HepG2 (cell line): ENCODE results near the gene CXADR. TPM values are rescaled to one million over a fixed set of nuclear protein-coding genes. Genes with fewer than 3 reads are reported as not detected.

Source experiments
- AHDC1 ChIP-seq: sonication (generic); formaldehyde crosslinking; IDR thresholded peaks from 2 replicates; pipeline ENCODE4 v1.5.1; 2020; ENCODE audit warnings: mild to moderate bottlenecking, missing genetic modification reagents, borderline replicate concordance
- ARID5B ChIP-seq: IDR thresholded peaks from 2 replicates; pipeline ENCODE4 v1.4.0; 2020; ENCODE audit warnings: mild to moderate bottlenecking, missing genetic modification reagents
- ARNT2 ChIP-seq: sonication (generic); formaldehyde crosslinking; IDR thresholded peaks from 2 replicates; pipeline ENCODE4 v1.8.0; 2022; ENCODE audit warnings: mild to moderate bottlenecking, low read depth, missing genetic modification reagents, moderate library complexity
- BATF2 ChIP-seq: sonication (generic); formaldehyde crosslinking; IDR thresholded peaks from 2 replicates; pipeline ENCODE4 v1.8.0; 2022; ENCODE audit warnings: mild to moderate bottlenecking, missing genetic modification reagents, moderate library complexity
- CREM ChIP-seq, 2 experiments: sonication (generic) in 1 of 2; formaldehyde crosslinking in 1 of 2; IDR thresholded peaks; 2 replicates each; pipeline versions ENCODE4 v1.4.0 to v1.6.1; 2016 to 2020; ENCODE audit warnings: antibody characterized with exemption in 1 of 2, mild to moderate bottlenecking in 1 of 2, missing genetic modification reagents in 1 of 2
- IRF1 ChIP-seq: sonication (generic); formaldehyde crosslinking; IDR thresholded peaks from 2 replicates; pipeline ENCODE4 v1.4.0; 2020; ENCODE audit warnings: low read depth, mild to moderate bottlenecking, missing genetic modification reagents
- IRF2 ChIP-seq: IDR thresholded peaks from 2 replicates; pipeline ENCODE4 v1.6.1; 2018; ENCODE audit warnings: missing genetic modification reagents, missing compliant biosample characterization
- NFE2L1 ChIP-seq: sonication (generic); formaldehyde crosslinking; IDR thresholded peaks from 2 replicates; pipeline ENCODE4 v1.4.0; 2020; ENCODE audit warnings: missing genetic modification reagents, mild to moderate bottlenecking, borderline replicate concordance
- PITX1 ChIP-seq: sonication (generic); formaldehyde crosslinking; IDR thresholded peaks from 2 replicates; pipeline ENCODE4 v1.5.1; 2020; ENCODE audit warnings: mild to moderate bottlenecking, missing genetic modification reagents
- POLR2G ChIP-seq: fragments of 200-400 bp; formaldehyde crosslinking; IDR thresholded peaks from 2 replicates; pipeline ENCODE4 v1.6.1; 2018; ENCODE audit warnings: mild to moderate bottlenecking, low read depth, low read length, moderate library complexity
- SALL1 ChIP-seq: sonication (generic); formaldehyde crosslinking; IDR thresholded peaks from 2 replicates; pipeline ENCODE4 v1.8.0; 2022; ENCODE audit warnings: mild to moderate bottlenecking, missing genetic modification reagents
- SIX4 ChIP-seq: sonication (generic); formaldehyde crosslinking; IDR thresholded peaks from 2 replicates; pipeline ENCODE4 v1.4.0; 2020; ENCODE audit warnings: missing genetic modification reagents
- STAG1 ChIP-seq: sonication (generic); formaldehyde crosslinking; IDR thresholded peaks from 2 replicates; pipeline ENCODE4 v1.4.0; 2020; ENCODE audit warnings: missing genetic modification reagents
- ZFP36L1 ChIP-seq: sonication (generic); formaldehyde crosslinking; IDR thresholded peaks from 2 replicates; pipeline ENCODE4 v1.8.0; 2022; ENCODE audit warnings: mild to moderate bottlenecking, missing genetic modification reagents, moderate library complexity
- ZNF121 ChIP-seq: sonication (generic); formaldehyde crosslinking; IDR thresholded peaks from 2 replicates; pipeline ENCODE4 v1.5.0; 2020; ENCODE audit warnings: mild to moderate bottlenecking, missing genetic modification reagents
- ZNF362 ChIP-seq: sonication (generic); formaldehyde crosslinking; IDR thresholded peaks from 2 replicates; pipeline ENCODE4 v1.4.0; 2020; ENCODE audit warnings: missing genetic modification reagents, mild to moderate bottlenecking, borderline replicate concordance
- ZNF564 ChIP-seq: sonication (generic); formaldehyde crosslinking; IDR thresholded peaks from 2 replicates; pipeline ENCODE4 v1.8.1; 2023; ENCODE audit warnings: mild to moderate bottlenecking, missing genetic modification reagents
- polyA plus RNA-seq, 8 experiments: library from polyadenylated mRNA; depleted of rRNA in 3 of 8; stranded (reverse) in 7 of 8; unstranded in 1 of 8; fragments of >200 nt; fragmentation: Illumina TruSeq in 4 of 8; extraction: Trizol in 4 of 8; gene quantifications; 2 replicates each; pipeline versions ENCODE4 v1.2.1 to v1.2.3, GENCODE V29; 2011 to 2016; ENCODE audit warnings: low read depth in 4 of 8, missing spikeins in 1 of 8, mixed read lengths in 1 of 8; ENCODE audit not compliant: insufficient read depth in 1 of 8
- total RNA-seq, 5 experiments: library from RNA; depleted of rRNA; stranded (reverse); fragments of >200 nt; fragmentation: Illumina TruSeq; extraction: Trizol; gene quantifications; 2 replicates each; pipeline ENCODE4 v1.2.3, GENCODE V29; 2016; ENCODE audit warnings: low read depth in 1 of 5

CXADR gene
- total and polyA plus RNA-seq, 2 of the 13 experiments (the other 11 are each of a cell fraction or from before 2014, with no cell fraction given), result 86.8 to 110 TPM

GRCh38 chr21:17542371-17543011 lies 29.6 kb downstream of the CXADR start (continued):
- peak; percentile 88; the same call in 1 of the 2 replicates for TF ChIP-seq AHDC1
- peak; percentile 59; the same call in 1 of the 2 replicates for TF ChIP-seq SALL1 (CRISPR knock-in tag)
- no peak for TF ChIP-seq ZNF121 (CRISPR knock-in tag)
- no peak for TF ChIP-seq POLR2G
- TF ChIP-seq ARNT2 (CRISPR knock-in tag), result 0 out of 2 replicates have a peak, but pooled peaks have one; percentile 31
- peak; percentile 85 for TF ChIP-seq IRF2 (CRISPR knock-in tag)
- TF ChIP-seq STAG1 (CRISPR knock-in tag), result peak; percentile 23; the same call in 1 of the 2 replicates
- peak; percentile 98 for TF ChIP-seq ARID5B (CRISPR knock-in tag)
- TF ChIP-seq ZFP36L1, result peak; percentile 88; the same call in 1 of the 2 replicates
- no peak for TF ChIP-seq IRF1 (CRISPR knock-in tag)
- TF ChIP-seq SIX4 (CRISPR knock-in tag), result peak; percentile 80
- peak; percentile 97 for TF ChIP-seq CREM (IDR thresholded peaks at IDR 0.05)
- no peak for TF ChIP-seq CREM (CRISPR knock-in tag; IDR thresholded peaks at IDR 0.05)
- TF ChIP-seq BATF2, result no peak
- TF ChIP-seq ZNF362, result peak; percentile 86
- no peak for TF ChIP-seq NFE2L1
- no peak for TF ChIP-seq ZNF564 (CRISPR knock-in tag)
- peak; percentile 90 for TF ChIP-seq PITX1 (CRISPR knock-in tag)
